Stomach (tissue), 8 donors: ENCODE data around the gene NRP1. TPM values are rescaled to one million over a fixed set of nuclear protein-coding genes. Genes with fewer than 3 reads are reported as not detected.

Source experiments
- polyA plus RNA-seq, 3 donors: library from polyadenylated mRNA; stranded (reverse); fragments of 200-250 nt; gene quantifications; one replicate each; pipeline ENCODE4 v1.2.3, GENCODE V29; 2013
- small RNA-seq, 4 donors: library from RNA; depleted of rRNA; stranded (forward); fragments of <200 nt; gene quantifications; one replicate each; pipeline ENCODE3, GENCODE V24; 2016
- total RNA-seq, 5 donors: library from RNA; depleted of rRNA; stranded (reverse); fragments of >200 nt; gene quantifications; one replicate each; pipeline versions ENCODE4 v1.1.0 to v1.2.3, GENCODE V29; 2014 to 2016
- donor health status: healthy with polysubstance abuse.
- donor health status: Bipolar disorder and iron deficiency.
- donor health status: healthy.

The NRP1 gene
- total and polyA plus RNA-seq, 8 donors: 4.6 to 94.7 (median 13.0) TPM

Small RNAs within 50 kb of the gene (small RNA-seq; reads per million reads assigned to genes)
- gene AL353600.1 (0 reads per million in 4 donors), gene RN7SL398P (0 reads per million in 4 donors)
